H1 (cell line): ENCODE measurements around the gene PTMS.

Experiments used
- HDAC2 ChIP-seq, 2 experiments: fragments of 300-600 bp in 1 of 2; sonication (generic) in 1 of 2; IDR thresholded peaks; 2 replicates each; pipeline ENCODE4 v1.6.1; 2011 to 2012; ENCODE audit warnings: low read depth in 2 of 2, low read length in 2 of 2, mild to moderate bottlenecking in 2 of 2, moderate library complexity in 2 of 2, borderline replicate concordance in 1 of 2, inconsistent platforms in 1 of 2
- POLR2A ChIP-seq, 2 experiments: IDR thresholded peaks; 1 replicate in 1 of 2; 2 replicates in 1 of 2; pipeline ENCODE4 v1.6.1; 2011; ENCODE audit warnings: low read depth in 2 of 2, low read length in 2 of 2, mild to moderate bottlenecking in 2 of 2; ENCODE audit errors: control extremely low read depth in 1 of 2
- TF ChIP-seq, protein P1 (sequence below): IDR thresholded peaks from 2 replicates; pipeline ENCODE4 v1.6.1; 2011; ENCODE audit warnings: low read depth, mild to moderate bottlenecking, low read length; ENCODE audit not compliant: insufficient read depth
- TF ChIP-seq, protein P2 (sequence below): IDR thresholded peaks from 2 replicates; pipeline ENCODE4 v1.6.1; 2012; ENCODE audit warnings: inconsistent platforms

DNA sequence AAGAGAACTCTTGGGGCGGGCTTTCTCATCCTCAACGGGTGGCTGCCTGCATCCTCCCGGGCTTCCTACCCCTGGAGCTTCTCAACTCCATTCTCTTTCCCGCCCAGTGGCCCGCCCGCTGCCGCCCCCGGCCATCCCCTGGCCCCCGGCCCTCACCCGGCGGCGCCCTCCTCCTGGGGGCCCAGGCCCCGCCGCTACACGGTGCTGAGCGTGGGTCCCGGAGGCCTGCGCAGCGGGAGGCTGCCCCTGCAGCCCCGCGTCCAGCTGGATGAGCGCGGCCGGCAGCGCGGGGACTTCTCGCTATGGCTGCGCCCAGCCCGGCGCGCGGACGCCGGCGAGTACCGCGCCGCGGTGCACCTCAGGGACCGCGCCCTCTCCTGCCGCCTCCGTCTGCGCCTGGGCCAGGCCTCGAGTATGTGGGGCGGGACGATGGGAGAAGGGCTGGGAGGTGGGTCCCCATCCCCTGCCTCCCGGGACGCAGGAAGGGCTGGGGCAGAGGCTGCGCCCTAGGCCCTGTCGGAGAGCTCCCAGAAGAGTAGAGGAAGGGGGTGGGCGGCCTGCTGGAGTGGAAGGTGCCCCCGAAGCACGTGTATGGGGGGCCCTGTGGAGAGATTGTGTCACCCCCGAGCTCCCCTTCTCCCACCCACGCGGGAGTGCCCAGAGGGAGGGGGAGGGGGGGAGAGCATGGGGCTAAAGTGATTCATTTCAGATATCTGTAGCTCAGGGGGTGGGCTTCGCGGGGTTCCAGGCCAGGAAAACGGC, 7.6 kb downstream of the PTMS start:
- TF ChIP-seq POLR2A (IDR thresholded peaks at IDR 0.05; ENCODE audit: control extremely low read depth in 1 of 2, low read depth in 2 of 2, low read length in 2 of 2): no peak
- TF ChIP-seq HDAC2 (IDR thresholded peaks at IDR 0.05; ENCODE audit: borderline replicate concordance in 1 of 2, low read depth in 2 of 2, low read length in 2 of 2): no peak
- TF ChIP-seq, protein P1, sequence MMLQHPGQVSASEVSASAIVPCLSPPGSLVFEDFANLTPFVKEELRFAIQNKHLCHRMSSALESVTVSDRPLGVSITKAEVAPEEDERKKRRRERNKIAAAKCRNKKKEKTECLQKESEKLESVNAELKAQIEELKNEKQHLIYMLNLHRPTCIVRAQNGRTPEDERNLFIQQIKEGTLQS: no peak
- TF ChIP-seq, protein P2, sequence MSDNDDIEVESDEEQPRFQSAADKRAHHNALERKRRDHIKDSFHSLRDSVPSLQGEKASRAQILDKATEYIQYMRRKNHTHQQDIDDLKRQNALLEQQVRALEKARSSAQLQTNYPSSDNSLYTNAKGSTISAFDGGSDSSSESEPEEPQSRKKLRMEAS: no peak
